ENCODE measurements around the gene ZNF804B.

ZNF804B gene

DNA sequence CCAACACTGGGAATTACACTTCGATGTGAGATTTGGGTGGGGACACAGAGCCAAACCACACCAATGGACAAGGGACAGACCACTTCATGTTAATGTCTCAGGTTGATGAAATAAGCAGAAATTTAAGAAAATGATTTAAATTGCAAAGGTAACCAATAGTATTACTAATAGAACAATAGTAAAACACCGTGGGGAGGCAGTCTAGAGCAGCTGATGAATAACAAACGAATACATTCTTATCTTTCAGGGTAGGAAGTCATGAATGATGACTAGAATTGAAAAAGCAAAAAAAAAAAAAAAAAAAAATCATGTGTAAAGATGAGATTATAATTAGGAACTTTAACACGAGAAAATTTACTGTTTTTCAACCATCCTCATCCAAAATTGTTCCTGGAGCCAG lies 207.9 kb downstream of the ZNF804B start:
- DNase-seq (ENCODE audit: low read depth) = no peak

DNA sequence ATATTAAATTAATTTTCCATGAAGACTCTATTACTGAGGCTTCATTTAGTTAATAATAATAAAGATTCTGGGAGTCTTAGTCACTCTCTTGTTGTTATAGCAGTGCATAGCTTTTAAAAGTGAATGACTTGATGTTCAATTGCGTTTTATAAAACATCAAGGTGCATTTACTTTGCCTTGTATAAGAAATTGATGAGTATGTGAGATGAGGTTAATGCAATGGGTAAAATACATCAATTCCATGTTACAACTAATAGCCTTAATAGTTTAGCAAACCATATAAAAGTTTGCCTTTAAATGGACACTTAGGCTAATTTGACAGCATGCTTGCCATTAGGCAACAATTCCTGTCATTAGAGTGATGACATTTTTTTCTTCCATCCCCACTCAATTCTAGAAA lies 209.7 kb downstream of the ZNF804B start:
- no peak for DNase-seq (ENCODE audit: low read depth)

DNA sequence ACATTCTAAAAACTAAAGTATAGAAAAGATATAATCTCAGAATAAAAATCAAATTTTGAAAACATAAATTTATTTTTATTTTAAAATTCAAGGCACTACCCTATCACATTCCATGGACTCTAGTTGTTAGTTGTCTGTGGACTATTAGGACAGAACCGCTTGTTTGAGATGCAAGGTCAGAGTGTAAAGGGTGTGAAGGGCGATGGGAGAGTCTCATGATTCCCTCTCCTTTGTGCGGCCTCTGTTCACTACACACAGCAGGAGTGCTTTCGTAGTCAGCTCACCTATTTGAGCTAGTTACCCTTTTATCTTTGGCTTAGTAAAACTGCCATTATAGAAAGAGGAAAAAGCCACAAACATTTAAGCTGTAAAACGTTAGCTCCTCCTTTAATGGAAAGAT lies 225.8 kb downstream of the ZNF804B start:
- DNase-seq (ENCODE audit: low read depth) = no peak

DNA sequence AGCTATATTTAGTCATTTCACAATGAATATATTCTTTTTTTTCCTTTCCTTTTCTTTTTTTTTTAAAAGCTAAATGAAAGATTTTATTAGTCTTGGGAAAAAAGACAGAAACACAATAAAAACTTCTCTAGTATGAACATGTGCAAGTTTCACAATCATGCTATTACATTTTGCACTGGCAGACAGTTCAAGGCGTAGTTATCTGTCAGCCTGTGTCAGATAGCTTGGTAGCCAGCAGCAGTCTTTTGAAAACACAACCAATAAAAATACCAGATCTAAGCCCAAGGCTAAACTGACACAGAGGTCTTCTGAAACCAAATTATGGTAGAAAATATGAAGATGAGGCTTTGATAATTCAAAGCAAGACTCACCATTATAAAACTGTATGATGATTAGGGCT lies 241.8 kb downstream of the ZNF804B start:
- DNase-seq (ENCODE audit: low read depth) = no peak

DNA sequence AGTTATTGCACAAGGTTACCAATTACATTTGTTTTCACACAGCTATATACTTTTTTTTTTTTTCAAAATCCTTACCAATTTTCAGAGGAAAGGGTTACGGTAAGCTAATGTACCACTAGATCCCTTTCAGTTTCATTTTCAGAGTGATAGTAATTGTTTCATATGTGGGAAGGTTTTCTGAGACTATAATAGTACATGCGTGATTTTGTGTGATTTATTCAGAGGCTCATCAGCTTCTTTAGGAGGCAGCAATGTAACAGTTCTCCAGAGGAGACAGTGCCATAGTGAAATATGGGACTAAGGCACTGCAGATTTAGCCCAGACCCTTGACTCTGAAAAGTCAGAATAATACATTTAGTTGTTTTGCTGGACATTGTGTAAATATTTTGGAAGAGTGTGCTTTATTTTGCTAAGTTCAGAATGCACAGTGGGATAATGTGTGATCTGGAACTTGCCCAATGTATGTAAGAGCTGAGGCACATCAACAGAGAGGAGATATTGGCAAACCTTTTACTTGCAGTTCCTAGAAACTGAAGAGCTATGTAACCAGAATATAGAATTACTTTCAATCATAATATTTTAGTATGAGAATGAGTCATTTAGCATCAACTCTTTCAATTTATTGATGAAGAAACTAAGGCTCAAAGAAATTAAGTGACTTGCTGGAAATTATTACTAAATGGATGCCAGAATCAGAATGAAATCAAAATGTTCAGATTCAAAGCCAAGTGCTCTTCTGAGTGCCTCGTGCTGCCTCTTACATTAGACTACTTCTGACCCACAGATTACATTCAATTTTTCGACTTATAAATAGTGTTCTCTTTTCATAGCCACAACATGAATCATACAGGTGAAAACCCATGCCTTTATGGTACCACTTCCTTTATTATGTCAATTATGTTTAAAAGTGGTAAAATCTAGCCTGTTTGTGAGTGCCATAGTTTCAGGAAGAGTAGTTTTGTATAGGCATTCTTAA lies 243.8 kb downstream of the ZNF804B start:
- no peak for DNase-seq (ENCODE audit: low read depth)

DNA sequence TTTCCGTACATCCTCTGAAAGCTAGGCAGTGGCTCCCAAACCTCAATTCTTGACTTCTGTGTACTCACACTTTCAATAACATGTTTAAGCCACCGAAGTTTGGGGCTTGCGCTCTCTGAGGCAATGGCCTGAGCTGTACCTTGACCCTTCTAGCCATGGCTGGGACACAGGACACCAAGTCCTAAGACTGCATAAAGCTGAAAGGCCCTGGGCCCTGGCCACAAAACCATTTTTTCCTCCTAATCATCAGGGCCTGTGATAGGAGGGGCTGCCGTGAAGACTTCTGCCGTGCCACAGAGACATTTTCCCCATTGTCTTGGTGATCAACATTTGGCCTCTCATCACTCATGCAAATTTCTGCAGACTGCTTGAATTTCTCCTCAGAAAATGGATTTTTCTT lies 252.5 kb downstream of the ZNF804B start:
- DNase-seq (ENCODE audit: low read depth) = no peak

DNA sequence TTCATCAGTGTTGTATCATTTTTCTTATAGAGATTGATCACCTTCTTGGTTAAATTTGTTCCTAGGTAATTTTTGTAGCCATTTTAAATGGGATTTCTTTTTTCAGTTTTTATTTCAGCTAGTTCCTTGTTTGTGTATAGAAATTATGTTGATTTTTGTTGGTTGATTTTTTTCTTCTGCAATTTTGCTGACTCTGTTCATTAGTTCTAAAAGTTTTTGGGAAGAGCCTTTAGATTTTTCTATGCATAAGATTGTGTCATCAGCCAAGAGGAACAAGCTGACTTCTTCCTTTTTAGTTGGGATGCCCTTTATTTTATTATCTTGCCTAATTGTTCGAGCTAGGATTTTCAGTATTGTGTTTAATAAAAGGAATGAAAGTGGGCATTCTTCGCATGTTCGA lies 258.2 kb downstream of the ZNF804B start:
- no peak for DNase-seq (ENCODE audit: low read depth)

DNA sequence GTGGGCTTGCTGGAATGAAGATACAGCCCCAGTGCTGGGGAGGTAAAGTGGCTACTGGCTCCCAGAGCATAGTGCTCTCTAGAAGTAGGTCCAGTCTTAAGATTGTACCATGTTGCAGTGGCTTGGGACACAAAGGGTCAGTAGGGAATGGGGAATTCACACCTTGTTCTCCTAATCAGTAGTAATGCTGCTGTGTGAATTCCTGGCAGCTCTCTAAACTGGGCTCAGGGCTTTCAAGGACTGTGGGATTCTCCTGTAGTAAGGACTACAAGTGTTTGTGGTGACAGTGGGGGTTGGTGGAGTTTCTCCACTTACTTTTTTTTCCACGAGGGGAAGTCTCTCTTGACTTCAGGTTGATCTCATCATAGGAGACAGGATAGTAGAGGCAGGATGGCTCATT lies 262.2 kb downstream of the ZNF804B start:
- no peak for DNase-seq (ENCODE audit: low read depth)

DNA sequence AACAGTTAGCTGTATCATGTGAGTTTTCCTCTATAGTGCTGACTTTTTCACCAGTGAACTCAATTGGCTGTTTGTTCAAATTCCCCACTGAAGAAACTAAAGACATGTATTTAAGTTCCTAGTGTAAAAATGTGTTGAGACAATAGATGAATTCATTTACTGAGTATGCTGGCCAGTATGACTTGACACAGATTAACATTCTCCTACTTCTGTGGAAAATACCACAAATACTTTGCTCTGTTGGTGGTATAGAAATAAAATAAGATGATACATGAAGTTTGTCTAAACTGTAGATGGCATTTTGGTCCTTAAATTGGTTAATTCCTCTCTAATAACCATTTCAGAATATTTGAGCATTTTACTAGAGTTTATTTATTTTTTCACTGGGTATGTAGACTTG lies 263.7 kb downstream of the ZNF804B start:
- DNase-seq (ENCODE audit: low read depth) = no peak

DNA sequence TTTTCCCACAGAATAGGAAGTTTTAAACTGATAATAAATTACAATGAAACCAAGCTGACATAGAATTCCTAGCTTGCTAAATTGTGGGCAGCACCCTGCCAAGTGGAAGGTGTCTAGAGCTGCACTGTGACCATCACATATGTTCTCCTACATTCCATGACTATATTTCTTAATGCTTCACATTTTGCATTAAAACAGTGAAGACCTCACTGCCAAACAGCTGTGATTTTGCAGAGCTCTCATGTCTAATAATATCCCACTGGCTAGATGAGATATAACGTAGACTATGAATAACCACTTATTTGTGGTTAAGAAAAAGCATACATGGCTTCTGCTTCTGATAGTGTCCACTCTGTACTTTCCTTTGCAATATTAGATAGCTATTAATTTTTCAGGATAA lies 264.4 kb downstream of the ZNF804B start:
- no peak for DNase-seq (ENCODE audit: low read depth)

DNA sequence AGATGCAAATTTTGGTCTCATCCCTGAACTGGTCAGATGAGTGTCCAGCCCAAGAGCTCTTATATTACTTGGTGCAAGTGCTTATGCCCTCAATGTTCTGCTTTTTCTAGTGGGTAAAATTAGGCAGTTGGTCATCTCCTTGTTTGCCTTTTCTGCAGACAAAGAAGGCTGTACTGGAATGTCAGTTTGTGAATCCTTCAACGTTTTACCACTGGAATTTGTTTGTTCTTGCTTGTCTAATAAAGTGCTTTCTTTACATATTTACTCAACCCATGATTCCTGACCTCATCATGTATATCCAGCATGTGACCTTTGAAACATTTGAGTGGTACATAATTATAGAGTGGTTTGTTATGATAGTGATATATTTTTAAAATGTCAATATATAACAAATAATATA lies 268.3 kb downstream of the ZNF804B start:
- no peak for DNase-seq (ENCODE audit: low read depth)

DNA sequence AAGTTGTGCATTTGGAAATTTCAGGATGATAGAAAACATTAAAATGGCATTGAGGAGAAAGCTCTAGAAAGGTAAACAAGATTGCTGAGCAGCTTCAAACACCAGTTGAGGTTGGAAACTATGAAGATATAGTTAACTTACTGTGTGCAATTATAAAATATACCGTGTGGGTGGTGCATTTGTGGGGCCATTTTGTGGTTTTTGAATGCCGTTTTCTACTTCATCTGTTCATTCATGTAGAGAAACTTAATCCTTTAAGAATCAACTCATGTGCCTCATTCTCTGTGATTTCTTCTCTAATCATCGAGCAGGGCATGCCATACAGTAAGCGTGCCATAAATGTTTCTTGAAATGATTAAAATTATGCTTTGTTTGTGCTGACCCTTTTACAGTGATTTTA lies 268.8 kb downstream of the ZNF804B start:
- DNase-seq (ENCODE audit: low read depth) = no peak

DNA sequence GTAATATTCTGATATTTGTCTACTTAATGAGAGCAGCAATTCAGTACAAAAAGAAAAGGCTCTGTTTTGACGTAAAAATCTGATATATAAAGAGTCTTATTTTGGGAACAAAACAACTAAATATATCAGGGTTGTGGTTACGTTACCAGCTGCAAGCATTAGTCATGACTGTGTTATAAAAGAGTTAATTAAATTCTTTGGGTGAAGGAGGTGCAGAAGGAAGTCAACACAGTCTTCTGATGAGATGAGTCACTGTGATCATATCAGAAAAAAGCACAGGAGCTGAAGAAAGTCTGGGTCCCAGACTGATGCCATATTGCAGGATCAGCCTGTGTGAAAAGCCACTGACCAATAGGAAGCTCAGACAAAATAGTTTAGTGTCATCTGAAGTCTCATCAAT lies 270.4 kb downstream of the ZNF804B start:
- no peak for DNase-seq (ENCODE audit: low read depth)

DNA sequence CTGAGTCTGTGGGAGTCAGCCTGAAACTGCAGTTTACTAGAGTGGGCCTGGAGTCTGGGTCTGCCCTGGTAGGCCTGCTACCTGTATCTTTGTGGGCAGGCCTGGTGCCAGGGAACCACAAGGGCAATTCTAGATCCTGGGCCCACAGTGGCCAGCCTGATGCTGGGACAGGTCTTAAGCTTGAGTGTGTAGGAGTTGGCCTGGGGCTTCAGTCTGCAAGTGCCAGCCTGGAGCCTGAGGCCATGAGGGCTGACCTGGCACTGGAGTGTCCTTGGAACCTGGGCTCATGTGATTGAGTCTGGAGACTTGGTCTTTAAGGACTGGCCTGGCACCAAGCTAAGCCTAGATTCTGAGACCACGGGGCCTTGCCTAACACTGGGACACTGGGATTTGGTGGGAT lies 281.7 kb downstream of the ZNF804B start:
- DNase-seq (ENCODE audit: low read depth) = no peak

DNA sequence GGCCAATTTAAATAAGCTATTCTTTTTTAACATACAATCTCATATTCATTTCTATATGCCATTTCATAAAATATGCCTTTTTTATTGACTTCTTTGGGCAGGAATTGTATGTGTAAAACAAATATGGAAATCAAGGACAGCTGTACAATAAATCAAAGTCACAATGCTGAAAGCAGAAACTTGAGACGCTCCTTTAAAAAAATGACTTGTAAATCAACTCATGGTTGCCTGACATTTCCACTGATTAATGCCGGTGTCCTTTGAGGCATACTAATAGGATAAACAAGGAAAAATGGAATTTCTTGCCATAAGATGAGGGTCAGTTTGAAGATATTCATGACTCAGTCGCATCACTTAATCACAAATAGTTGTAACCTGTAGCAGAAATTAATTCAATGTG lies 283.4 kb downstream of the ZNF804B start:
- DNase-seq (ENCODE audit: low read depth) = no peak

DNA sequence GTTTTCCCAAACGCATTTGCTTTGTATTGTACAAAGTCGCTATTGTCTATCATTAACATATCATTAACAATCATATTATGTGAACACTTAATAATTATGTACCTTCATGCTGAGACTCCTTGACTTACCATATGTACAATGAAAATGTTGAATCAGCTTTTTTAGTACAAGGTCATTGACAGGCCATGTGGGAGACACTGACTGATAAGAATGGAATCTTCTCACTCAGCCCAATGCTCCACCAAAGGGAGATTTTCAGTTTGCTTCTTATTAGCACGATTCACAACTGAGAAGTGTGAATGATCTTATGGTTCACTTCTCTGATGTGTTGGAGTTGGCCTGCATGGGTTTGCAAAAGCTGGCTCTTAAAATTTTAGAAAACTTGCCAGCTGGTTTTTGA lies 289.5 kb downstream of the ZNF804B start:
- DNase-seq (ENCODE audit: low read depth) = no peak

DNA sequence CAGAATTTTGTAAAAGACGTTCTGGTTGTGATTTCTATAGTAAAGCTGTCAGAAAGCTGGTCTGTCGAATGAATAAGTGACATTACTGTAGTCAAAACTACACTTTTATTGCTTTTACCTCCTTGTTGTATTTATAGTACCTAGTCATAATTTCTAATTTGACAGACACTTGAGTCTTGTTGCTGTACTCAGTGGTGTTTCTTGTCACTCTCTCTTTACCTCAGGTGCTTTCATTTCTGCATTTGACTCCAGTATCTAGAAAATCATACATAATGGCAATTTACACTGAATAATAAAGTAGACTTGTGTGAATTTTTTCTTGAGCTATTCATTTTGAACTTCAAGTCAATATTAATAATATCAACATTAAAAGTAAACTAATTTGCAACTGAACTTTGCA lies 293.6 kb downstream of the ZNF804B start:
- DNase-seq (ENCODE audit: low read depth) = no peak

DNA sequence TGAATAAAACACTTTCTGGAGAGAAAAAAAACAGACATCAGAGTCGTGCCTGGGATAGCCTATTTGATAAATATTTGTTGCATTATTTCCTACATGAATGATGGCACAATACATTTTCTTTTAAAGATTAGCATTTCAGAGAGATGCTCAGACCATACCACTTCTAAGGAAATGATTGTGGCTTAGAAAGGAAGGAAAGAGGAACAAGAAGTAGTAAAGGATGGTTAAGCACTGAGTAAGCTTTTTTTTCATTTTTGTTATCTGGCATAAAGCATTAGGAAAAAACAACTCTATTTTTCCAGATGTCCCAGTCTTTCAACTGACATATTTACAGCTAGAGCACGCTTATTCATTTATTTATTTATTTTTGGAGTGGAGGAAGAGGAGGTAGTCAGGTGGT lies 294.9 kb downstream of the ZNF804B start:
- no peak for DNase-seq (ENCODE audit: low read depth)

DNA sequence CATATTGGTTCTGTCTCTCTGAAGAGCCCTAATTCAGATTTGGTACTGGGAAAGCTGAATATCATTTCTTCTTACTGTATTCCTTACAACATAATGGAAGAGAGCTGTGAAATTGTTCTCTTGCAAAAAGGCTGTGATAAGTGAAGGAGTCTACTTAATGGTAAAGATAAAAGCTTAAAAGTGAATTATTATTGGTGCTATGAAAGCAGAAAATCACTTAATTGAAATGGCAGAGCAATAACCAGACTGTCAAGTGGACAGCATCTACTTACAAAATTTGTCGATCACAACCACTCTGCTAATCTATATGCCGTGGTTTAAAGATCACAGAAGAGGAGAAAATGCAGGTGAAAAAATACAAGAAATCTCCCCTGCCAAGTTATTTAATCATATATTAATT lies 300.7 kb downstream of the ZNF804B start:
- DNase-seq (ENCODE audit: low read depth) = no peak

DNA sequence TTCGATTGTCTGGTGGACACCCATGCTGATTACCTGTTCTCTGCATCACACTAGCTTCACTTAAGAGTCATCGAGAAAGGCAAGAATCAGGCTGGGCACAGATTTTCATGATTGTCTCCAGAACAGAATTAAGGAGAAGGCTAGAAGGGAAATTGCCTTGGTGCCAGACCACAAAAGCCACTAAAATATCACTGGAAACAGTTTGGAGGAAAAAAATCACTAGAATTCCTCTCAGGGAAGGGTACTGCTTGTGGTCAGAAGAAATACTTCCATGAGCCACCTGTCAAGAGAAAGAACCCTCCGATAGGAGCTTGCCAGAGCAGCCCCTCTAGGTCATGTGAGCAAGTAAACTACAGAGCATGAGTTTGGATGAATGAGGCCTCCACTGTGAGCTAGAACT lies 305.3 kb downstream of the ZNF804B start:
- no peak for DNase-seq (ENCODE audit: low read depth)

DNA sequence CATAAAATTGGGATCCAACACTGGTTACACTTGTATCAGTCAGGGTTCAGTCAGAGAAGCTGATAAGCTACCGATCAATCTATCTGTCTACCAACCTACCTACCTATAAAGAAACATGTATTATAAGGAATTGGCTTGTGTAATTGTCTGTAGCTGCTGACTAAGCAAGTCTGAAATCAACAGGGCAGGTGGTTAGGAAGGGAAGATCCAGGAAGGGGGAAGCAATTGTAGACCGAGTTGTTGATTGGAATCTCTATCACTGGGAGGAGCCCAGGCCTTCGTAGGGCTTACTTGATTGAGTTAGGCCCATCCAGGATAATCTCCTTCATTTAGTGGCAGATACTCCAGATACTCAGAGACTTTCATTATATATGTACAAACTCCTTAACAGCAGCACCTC lies 307.5 kb downstream of the ZNF804B start:
- DNase-seq (ENCODE audit: low read depth) = no peak

DNA sequence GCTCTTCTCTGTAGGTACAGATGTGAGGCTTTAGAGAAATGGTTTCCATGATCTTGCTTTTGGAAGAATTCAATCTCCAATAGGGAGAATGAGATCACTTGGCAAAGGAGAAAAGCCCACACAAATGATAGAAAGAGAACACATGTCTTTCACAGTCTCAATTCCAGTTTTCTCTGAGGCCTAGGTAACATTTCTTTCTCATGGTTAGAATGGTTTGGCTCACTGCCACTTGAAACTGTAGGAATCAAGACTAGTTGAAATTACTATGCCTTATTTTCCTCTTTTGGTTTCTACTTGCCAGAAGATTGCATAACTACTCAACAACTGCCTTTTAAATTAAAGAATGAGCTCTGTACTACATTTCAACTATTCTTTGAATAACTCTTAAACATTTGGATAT lies 312.6 kb downstream of the ZNF804B start:
- DNase-seq (ENCODE audit: low read depth) = no peak

DNA sequence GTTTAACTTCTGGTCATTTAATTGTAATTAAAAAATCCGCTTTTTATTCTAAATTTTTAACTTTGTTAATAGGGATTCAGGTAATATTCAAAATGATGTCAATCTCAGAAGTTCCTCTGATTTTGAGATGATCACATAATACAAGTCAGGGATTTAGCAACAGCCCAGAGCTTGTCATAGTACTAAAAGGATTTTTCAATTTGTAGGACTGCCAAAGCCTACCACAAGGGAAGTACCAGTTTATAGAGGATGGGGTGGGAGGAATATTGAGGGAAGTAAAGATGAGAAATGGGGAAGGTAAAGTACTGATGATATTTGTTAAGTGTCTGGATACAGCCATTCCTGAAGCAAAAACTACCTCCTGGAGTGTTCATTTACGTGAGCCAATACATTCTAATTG lies 314.3 kb downstream of the ZNF804B start:
- DNase-seq (ENCODE audit: low read depth) = no peak

DNA sequence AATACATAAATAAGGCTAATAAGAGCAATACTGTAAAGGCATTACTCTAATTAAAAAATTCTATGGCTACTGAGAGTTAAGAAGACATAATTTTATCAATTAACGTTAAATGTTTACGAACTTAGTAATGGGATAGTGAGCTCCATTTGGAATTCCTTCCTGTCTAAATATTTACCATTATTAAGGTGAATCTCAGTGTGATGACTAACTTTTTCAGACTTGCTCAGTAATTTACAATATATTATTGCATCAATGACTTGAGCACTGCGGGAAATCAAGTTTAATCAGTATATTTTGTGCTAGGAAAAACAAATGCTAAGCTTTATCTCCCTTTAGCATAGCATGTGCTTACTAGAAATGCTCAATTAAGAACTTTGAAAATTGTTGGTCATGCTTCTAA lies 318.5 kb downstream of the ZNF804B start:
- DNase-seq (ENCODE audit: low read depth) = no peak

Measured in stimulated activated CD8-positive, alpha-beta memory T cell treated with anti-CD3 and anti-CD28 coated beads, Interleukin-4, amount 100 ng/mL, for 24 hours (primary cell).